Left renal pelvis (tissue), 4 donors: Measurements from ENCODE around the gene ZNF302. TPM values are rescaled to one million over a fixed set of nuclear protein-coding genes. Genes with fewer than 3 reads are reported as not detected.
A peak's percentile ranks its signal among the peaks of the same experiment; 100 is the strongest.

Experiments
- DNase-seq, 4 donors: peaks; one replicate each; pipeline ENCODE4 v3.0.0-alpha.2; 2013; ENCODE audit warnings: low read depth in 4 of 4, low spot score in 3 of 4
- polyA plus RNA-seq, 4 donors: library from polyadenylated mRNA; unstranded; fragments of 120-200 nt; gene quantifications; one replicate each; pipeline ENCODE4 v1.2.1, GENCODE V29; 2013; ENCODE audit not compliant: insufficient read length in 4 of 4

Gene ZNF302
- polyA plus RNA-seq, 4 donors, result 70.4 to 94.2 (median 80.1) TPM

DNA sequence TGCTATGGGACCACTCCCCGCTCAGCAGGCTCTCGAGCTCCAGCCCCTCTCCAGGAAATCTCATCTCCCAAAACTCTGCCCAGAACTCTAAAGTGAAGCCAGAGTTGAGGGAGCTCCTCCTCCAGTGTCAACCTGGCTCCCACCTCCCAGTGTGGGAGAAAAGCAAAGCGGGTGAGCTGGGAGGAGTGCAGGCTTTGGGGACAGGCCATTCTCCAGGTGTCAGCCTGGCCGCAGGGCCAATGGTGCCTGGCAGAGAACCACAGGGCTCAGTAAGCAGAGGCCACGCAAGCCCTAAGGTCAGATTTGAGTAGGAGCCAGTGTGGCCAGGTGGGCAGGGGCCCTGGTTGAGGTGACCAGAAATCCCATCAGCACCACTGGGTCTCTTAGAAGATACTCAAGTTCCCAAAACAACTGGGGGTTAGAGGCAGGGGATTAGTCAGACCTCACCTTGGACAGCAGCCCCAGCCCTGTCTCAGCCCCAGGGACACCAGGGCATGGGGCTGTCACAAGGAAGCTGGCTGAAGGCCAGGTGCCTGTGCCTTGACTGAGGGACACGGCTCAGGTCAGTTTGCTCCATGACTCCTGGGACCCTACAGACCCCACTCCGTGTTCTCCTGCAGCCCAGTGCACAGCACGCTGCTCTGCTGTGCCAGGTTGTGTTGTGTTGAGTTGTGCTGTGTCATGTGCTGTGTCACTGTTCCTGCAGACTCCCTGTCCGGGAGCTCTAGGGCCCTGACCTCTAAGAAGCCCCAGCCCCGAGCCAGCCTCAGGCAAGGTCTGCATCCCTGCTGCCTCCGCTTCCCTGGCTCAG is 53.7 kb downstream of the ZNF302 start:
- no peak for DNase-seq

GRCh38 chr19:34731964-34732363 is 54.5 kb downstream of the ZNF302 start:
- no peak for DNase-seq

GRCh38 chr19:34732612-34733211 is 55.2 kb downstream of the ZNF302 start:
- no peak for DNase-seq

DNA sequence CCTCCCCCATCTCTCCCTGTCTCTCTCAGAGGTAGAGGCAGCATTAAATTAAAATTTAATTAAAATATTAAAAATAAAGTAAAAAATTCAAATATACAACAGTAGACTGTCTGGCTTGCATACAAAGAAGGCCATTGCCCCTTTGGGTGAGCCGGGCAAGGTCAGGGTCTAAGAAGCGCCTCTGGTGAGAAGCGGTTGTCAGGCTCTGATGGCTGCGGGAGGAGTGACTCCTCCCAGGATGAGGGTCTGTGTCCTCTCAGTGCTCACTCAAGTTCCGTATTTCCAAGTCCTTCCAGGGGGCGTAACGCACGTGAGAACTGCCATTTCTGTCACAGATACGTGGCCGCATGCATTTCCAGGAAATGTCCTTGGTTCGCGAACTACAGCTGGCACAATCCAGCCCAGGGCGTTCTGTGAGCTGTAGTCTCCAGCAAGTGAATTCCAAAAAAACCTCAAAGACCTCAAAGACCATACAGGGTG is 55.8 kb downstream of the ZNF302 start:
- peak in 2 of 4 donors; percentile 47 to 69 for DNase-seq

GRCh38 chr19:34733746-34734536 is 56.5 kb downstream of the ZNF302 start, which contains the start of gene ZNF181:
ZNF181 (plus strand) TSS chr19:34734243; CDS start chr19:34735038, 795 bp downstream.
- peak; percentile 78 to 83 (median 80) for DNase-seq

DNA sequence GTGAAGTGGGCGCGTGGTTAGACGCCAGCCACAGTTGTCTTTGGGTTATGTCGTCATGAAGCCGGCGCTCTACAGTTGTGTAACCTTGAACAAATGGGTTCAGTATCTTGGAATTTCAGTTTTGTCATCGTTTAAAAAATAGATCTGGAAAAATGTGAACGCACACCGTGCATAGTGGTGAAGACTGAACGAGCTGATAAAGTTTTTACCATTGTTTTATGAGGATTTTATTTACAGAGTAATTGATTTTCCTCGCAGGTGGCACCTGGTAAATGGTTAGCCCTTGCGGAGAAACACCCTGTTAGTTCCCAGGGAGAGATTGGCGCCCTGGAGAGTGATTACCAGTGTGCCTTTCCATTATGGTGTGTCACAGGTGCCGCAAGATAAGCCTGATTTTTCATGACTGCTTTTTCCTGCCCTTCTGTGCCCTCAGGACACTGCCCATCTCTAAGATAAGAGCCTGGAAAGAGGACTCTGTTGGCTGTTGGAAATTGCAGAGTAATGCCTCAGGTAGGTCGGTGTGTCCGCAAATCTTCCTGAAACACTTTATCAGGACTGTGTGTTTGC is 57.1 kb downstream of the ZNF302 start:
- peak in 3 of 4 donors; percentile 33 to 69 (median 56) for DNase-seq

Other genes with a start within 250 kb of the ZNF302 start
- gene UBA2, start 249.3 kb upstream of the ZNF302 start, polyA plus RNA-seq, result 100 to 1,000 TPM; 121 to 181 (median 170) TPM
- 10 to 100 TPM; 31.8 to 48.9 (median 35.7) TPM for gene WTIP, start 195.9 kb upstream of the ZNF302 start, polyA plus RNA-seq
- gene SCGB2B2, start 519 bp upstream of the ZNF302 start, polyA plus RNA-seq, result 1 to 10 TPM in 1 of 4 donors, under 1 TPM in 3; 0.42 to 1.5 (median 0.74) TPM
- gene ZNF181, start 56.6 kb downstream of the ZNF302 start, polyA plus RNA-seq, result 10 to 100 TPM; 20.7 to 28.3 (median 24.3) TPM
- 10 to 100 TPM; 12.3 to 18.9 (median 12.8) TPM for gene ZNF599, start 95.5 kb downstream of the ZNF302 start, polyA plus RNA-seq
- 1 to 10 TPM; 5.6 to 7.3 (median 7.1) TPM for gene ZNF30, start 249.2 kb downstream of the ZNF302 start, polyA plus RNA-seq